Retinal pigment epithelial cell (primary cell): ENCODE results near the gene CCDC134.

Source experiments
- DNase-seq: peaks from one replicate; pipeline ENCODE4 v3.0.0-alpha.2; 2010; ENCODE audit warnings: low read depth
- H3K4me3 ChIP-seq: 2 replicates; pipeline ENCODE4 v1.5.1; 2011; ENCODE audit warnings: mild to moderate bottlenecking, low read length, control low read depth, moderate library complexity
- CTCF ChIP-seq: conservative IDR thresholded peaks from 2 replicates; pipeline ENCODE4 v1.5.1; 2011; ENCODE audit warnings: low read depth, low read length, control low read depth, inconsistent platforms

Gene CCDC134

DNA sequence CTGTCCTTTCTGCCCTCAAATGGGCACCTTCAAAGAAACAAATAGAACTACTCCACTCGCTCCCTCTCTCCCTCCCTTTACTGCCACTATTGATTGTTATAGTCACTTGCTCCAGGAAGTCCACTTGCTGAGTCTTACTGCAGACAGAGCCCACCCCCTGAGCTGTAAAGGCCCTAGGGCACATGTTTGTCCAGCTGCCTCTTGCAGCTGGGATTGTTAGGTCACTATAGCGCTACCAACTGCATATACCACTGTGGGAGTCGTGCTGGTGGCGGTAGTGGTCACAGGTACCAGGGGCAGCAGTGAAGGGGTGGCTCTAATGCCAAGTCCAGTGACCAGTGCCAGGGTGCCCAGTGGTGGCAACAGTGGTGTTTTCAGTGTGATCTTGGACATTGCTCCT lies 28.0 kb downstream of the CCDC134 start:
- no peak for TF ChIP-seq CTCF
- no peak overlapping the region for H3K4me3 ChIP-seq
- DNase-seq, result no peak

DNA sequence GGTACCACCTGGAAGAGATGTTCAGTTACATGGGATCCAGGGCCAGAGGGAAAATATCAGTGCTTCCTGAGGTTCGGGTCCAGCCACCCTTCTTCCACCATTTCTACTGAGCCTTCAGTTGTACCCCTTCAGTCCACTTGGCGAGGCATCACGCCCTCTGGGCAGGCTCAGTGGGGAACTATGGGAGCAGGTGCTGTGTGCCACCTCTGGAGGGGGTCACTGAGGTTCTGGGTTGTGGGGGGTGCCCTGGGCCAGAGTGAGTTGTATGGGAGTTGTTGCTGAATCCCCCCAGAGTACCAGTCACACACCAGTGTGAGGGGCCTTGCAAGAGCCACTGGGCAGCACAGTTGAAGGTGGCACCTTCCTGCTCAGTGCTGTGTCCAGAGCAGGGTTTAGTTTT lies 29.7 kb downstream of the CCDC134 start:
- H3K4me3 ChIP-seq, result no peak overlapping the region
- TF ChIP-seq CTCF, result peak; percentile 10
- DNase-seq, result no peak

- no peak for TF ChIP-seq CTCF
- no peak for DNase-seq
- H3K4me3 ChIP-seq, result no peak overlapping the region
Measured at GRCh38 chr22:41831383-41831782, 30.9 kb downstream of the CCDC134 start.

DNA sequence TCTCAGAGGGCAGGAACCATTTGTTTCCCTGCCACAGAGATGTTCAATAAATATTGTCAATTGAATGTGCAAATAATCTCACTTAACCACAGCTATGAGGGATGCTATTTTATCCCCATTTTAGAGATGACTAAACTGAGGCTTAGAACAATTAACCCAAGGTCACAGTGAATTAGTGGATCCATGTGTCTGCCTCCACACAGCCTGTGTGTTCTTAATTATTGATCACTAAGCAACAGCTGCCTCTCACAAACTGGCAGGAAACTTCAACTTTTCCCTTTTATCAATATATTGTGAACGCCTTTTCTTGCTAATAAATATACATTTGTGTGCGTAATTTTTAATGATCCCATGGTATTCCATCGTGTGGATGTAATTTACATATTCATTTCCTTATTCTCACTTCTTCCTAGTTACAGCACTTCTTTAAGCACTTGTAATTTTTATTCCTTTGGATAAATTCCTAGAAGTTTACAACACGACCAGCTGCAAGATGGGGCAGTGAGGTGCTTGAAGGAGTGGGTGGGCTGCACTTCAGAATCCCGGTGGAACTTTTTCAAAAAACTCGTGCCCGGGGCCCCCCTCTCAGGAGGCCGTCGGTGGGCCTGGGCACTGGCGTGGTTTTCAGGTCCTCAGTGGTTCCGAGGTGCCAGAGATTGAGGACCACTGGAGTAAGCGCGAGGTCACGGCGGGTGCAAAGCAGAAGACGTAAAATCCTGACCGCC lies 31.5 kb downstream of the CCDC134 start:
- no peak for TF ChIP-seq CTCF
- H3K4me3 ChIP-seq, result peak overlapping the region; percentile 53
- DNase-seq, result no peak

DNA sequence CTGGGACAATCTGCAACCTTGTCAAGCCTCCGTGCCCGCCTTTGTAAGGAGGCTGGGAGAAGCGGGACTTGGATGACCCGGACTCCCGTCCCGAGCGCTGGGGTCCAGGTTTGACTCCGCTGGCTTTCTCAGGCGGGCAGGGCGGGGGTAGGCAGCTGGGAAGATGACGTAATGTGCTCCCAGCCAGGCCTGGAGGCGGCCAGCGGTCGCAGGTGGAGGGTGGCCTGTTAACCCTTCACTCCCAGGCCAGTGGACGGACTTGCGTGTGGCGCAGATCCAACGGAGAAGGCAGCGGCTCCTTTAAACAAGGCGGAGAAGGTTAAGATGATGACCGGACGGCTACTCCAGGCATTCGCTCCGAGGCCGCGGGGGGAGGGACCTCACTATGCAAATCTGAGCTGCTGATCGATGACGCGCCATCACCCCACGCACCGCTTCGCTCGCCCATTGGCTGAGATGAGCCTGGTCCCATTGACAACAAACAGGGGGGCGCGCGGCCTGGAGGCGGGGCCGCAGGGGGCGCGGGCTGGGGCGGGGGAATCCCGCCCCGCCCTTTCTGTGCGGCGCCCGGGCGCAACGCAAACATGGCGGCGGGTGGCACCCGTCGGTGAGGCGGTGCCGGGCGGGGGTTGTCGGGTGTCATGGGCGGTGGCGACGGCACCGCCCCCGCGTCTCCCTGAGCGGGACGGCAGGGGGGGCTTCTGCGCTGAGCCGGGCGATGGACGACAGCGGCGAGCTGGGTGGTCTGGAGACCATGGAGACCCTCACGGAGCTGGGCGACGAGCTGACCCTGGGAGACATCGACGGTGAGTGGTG lies 32.3 kb downstream of the CCDC134 start, which contains the start of gene SREBF2:
SREBF2 (plus strand) TSS at position 553 of the 816 bp plus-strand sequence; CDS start at position 719, 166 bp downstream.
- TF ChIP-seq CTCF, result no peak
- peak; percentile 100 for DNase-seq
- peak within 1 kb of the TSS; percentile 72 for H3K4me3 ChIP-seq

- no peak for TF ChIP-seq CTCF
- peak overlapping the region; percentile 72 for H3K4me3 ChIP-seq
- DNase-seq, result no peak
Measured at GRCh38 chr22:41833369-41834004, 33.0 kb downstream of the CCDC134 start.
